HuH-7 (cell line): ENCODE measurements around the gene SMC1A.
"Not testable (repeated sequence)": the region's sequence is repeated elsewhere in the genome, so short reads cannot be mapped to it uniquely, and the experiment has no call there.

Source experiments
- DNase-seq: peaks from one replicate; pipeline ENCODE4 v3.0.0; 2011; ENCODE audit warnings: low spot score

The SMC1A gene

DNA sequence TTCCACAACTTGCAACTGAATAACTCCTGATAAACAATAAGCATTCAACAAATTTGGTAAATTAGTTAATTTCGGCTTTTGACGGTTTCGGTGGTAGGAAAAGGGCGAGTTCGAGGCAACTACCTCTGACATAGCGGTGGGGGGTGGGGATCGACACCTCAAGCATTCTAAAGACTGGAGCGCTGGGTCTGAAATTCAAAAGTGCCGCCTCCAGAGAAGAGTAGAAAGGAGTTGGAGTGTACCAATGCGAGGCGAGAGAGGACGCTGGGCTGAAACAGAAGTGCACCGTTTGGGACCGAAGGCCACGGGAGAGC lies 725 bp downstream of the SMC1A start:
- no peak for DNase-seq

DNA sequence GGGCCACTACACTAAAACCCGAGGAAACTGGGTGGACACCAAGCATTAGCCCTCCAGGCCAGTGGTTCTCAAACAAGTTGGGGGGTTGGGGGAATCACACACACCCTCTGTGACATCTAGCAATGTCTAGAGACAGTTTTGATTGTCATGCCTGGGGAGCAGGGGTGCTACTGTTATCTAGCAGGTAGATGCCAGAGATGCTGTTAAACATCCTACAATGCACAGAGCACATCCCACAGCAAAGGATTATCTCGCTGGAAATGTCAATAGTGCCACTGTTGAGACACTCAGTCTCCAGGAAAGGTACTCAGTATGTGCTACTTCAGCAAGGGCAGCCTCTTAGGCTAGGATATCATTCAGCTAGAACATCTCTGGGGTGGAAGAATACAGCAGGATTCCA lies 1.3 kb downstream of the SMC1A start:
- no peak for DNase-seq

DNA sequence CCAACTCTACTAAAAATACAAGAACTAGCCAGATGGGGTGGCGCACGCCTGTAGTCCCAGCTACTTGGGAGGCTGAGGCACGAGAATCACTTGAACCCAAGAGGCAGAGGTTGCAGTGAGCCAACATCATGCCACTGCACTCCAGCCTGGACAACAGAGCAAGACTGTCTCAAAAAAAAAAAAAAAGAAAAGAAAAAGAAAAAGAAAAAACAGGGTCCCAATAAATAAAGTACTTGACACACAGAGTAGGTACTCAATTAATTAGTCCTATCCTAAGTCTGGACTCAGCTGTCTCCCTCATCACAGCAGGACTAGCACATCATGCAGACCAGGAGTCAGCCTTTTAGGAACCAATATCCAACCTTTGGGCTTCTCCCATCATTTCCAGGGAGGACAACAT lies 2.1 kb downstream of the SMC1A start:
- not testable (repeated sequence) for DNase-seq

DNA sequence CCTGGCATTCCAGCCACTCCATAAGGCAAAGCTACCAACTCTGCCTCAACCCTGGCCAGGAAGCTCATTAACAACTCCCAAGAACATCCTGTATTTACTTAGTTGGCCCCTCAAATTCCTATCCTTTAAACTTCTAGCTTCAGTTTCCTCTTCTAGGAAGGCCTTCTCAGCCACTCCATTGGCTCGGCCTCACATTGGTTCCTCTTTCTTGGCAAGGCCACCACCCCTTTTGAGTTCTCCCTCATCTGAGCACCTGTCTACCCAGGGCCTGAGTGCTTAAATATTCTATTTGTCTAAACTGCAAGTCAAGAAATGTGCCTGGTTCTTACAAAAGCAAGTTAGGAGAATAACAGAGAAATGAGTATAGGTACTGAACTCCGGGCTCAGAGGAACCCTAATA lies 10.0 kb downstream of the SMC1A start:
- no peak for DNase-seq

DNA sequence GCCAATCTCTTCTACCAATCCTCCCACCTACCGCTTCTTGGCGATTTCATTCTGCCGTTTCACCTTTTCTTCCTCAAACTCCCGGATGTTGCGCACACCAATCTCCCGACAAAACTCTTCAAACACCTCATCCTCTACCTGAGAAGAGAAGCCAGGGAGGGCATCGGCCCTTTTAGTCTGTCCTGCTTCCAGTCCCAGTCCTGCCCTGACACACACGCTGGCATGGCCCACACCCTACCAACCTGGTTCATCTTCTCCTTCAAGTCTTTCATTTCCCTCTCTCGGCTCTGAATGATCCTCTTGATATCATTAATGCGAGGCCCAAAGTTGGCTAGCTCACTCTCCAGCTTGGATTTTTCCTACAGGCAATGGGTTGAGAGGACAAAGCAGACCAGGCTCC lies 18.9 kb downstream of the SMC1A start:
- no peak for DNase-seq

DNA sequence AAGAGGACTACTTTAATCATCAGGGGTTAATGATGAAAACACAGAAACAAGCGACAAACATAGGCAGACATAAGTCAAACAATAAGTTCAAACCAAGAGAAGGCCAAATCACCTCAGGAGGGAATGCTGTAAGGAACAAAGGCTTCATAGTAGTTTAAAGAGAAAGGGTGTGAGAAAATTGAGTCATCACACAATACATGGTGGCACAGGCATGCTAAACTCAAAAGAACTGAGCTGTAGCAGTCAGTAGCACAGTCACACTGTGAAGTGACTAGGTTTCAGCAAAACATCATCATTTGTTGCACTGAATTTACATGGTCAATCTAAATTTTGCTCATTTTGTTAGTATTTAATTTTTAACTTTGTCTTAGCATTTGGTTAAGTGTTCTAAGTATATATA lies 24.2 kb downstream of the SMC1A start:
- no peak for DNase-seq

DNA sequence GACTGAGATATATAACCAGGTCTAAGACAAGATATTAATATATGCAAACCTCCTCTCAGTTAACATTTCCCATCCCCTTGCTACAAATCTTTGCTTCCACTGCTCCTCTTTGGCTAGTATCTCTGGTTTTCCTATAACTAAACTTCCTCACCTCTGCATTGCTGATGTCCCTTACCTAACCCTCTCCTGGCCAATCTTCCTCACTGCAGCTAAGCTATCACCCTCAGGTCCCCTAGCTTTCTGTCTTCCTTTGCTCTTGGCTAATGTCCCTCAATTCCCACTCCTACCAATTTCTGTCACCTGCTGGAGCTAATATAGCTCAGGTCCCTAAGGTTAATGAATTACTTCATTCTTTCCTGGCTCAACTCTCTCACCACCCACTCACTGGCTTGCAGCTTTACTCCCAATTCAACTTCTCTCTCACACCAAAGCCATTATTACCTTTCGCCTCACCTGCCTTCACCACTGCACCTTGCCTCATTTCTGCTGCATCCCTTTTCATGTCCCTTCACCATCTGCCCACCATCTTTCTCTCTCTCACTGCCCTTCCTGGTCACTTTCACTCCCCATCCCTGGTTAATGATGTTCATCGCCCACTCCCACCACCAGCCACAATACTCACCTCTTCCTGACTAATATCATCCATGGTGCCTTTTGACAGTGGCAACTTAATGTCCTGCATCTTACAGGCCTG lies 26.7 kb downstream of the SMC1A start:
- DNase-seq, result no peak

DNA sequence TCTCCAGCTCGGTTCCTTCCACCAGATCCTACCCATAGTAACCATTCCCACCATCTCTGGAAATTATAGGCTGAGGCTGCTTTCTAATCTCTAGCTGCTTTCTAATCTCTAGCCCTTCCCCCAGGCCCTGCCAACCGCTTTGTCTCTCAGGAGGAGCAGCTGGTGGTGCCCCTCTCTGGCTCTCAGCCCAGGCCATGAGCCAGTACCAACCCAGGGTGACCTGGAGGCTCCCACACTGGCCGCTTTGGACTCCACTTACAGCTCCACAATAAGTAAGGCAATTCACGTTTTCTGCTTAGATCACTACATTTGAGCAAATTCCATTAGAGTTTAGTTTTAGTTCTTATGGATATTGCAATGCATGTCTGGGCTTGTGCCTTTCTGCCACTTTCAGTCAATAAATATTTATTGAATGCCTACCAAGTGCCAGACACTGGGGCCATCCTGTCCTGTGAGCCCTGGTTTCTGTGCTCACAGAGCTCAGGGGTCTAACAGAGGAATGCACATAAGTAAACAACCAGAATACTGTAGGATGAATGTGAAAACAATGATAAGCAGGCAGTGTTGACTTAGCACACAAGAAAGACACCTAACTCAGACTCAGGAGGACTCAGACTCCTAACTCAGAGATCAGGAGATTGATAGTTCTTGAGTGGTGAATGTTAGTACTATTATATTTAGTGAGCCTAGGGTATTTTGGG lies 38.9 kb downstream of the SMC1A start:
- DNase-seq, result no peak

DNA sequence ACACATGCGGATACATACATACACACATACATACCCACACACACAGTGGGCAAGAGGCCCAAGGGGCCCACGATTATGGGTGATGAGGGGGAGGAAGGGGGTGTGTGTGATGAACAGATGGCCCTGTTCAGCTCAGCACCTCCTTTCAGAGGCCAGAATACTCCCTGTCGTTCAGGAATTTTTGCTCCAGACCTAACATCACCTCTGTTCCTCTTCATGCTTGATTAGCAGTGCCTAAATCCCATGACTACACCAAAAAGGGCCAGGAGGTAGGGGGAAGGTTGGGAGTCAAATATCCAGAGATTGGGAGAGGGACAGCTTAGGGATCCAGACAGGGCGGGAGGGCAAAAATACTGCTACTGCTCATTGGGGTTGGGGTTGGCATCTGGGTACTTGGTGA lies 42.7 kb downstream of the SMC1A start:
- no peak for DNase-seq

DNA sequence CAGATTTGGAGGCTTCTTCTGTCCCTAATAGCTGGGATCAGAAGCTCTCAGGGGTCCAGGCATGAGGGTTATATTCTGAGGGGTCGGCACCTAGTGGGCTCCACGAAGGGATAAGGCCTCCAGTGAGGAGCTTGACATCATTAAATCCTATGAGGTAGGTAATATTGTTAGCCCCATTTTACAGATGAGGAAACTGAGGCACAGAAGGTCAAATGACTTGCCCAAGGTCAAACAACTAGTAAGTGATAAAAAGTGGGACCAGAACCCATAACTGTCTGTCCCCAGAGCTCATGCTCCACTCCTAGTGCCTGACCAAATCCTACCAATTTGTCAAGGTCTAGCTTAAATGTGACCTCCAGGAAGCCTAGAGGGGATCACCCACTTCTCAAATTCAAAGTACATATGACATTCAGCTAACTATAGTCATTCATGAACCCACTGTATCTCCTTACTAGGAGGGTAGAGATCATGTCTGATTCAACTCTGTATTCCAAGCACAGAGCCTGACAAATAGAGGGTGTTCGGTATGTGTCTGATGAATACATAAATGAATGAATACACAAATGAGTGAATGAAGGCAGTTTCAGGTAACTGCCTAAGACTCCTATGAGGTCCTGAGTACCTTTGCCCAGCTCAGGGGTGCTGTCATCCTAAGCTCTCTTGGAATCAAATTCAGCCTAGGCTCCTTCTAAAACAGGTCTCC lies 43.3 kb downstream of the SMC1A start:
- DNase-seq, result no peak

DNA sequence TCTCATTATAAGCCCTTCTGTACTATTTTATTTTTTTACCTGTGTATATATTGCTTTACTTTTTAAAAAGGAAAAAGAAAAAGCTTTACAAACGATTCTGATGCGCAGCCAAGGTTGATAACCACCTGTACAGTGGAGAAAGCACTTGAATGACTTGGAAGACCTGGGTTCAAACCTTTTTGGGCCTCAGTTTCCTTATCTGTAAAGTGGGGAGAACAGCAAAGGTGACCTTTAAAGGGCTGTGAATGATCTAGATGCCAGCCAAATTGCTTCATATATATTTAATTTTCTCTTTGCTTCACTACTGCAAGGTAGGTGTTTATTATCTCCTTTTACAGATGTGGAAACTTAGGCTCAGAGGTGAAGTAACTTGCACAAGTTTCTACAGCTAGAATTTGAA lies 45.0 kb downstream of the SMC1A start:
- DNase-seq, result no peak

DNA sequence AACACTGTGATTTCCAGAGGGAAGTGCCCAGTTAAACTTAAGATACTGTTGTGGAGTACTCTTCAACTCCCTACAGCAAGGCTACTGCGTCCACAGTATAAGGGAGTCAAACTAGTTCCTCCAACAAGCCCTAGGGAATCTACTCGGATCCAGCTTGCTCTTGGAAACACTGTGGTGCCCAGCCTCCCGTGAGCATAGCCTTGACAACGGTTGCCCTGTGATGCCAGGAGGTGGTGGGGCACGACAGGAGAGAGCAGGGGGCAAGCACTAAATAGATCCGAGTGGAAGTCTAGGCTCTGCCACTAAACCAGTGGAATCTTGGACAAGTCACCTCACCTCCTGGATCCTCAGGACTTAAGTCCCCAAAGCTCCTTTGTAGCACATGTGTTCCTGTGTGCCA lies 45.6 kb downstream of the SMC1A start:
- DNase-seq, result no peak

DNA sequence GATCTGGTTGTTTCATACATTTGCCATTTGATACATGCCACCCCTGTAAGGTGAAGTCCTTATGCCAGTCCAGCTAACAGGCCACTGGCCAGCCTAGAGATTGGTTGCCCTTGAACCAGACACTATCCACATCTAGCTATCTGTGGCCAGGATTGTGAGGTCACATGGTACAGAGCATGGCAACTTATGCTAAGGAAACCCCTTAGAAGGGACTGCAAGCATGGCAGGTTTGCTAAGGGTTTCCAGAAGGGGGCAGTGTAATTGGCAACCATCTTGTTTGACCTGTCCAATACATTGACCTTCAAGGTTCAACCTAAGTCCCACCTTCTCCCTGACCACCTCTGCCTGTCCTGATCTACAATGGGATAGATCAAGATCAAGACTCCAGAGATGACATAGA lies 47.5 kb downstream of the SMC1A start:
- DNase-seq, result no peak

DNA sequence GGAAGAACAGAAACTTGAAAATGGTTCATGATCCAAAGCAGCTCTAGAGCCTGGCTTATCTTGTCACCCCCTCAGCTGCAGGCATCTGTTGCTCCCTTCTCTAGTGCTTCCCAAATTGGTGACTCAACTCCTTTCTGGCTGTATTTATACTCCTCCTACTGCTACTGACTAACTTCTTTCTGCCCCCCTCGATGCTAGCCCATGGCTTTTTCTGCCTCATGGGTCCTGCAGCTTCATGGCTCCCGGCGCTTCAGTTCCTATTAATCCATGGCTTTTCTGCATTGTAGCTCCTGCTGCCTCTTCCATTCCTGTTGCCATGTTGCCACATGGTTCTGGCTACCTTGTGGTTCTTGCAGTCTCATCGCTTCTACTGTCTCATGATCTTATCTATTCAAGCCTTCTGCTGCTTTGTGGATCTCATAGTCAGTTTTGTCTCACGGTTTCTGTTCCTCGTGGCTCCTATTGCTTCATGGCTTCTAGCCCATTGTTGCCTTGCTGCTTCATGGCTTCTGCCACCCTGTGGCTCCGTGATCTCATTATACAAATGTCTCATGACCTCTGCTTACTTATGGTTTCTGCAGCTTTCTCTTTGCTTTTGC lies 48.1 kb downstream of the SMC1A start:
- no peak for DNase-seq

DNA sequence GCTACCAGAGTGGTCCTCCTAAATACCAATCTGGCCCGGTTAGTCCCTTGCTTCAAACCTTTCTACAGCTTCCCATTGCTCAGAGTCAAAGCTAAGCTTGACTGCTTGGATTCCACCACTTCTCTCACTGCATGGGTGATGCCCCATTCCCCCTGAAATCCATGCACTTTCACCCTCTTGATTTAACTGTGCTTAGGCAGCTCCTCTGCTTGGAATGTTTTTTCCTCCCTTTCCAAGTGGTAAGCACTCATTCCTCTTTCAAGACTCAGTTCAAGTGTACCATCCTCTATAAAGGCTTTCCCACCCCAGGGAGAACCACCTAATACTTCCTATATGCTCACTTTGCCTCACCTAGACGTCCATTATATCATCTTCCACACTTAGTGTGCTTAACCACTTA lies 49.1 kb downstream of the SMC1A start:
- DNase-seq, result no peak

DNA sequence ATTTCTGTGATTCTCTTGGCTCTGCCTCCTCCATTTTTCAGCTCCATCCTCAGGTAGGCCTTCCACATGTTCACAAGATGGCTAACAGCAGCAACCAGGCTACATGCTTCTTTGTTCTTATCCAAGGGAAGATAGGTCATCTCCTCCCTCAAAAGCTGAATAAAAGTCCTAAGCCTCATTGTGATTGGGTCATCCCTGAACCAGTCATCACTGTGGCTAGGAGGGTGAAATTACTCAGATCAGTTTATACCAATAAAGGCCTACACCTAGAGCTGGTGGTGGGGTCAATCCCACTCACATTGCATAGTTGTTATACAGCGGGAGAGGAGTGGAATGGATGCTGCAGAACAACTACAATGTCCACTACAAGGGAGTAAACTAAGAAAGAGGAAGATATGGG lies 56.0 kb downstream of the SMC1A start:
- DNase-seq, result not testable (repeated sequence)

DNA sequence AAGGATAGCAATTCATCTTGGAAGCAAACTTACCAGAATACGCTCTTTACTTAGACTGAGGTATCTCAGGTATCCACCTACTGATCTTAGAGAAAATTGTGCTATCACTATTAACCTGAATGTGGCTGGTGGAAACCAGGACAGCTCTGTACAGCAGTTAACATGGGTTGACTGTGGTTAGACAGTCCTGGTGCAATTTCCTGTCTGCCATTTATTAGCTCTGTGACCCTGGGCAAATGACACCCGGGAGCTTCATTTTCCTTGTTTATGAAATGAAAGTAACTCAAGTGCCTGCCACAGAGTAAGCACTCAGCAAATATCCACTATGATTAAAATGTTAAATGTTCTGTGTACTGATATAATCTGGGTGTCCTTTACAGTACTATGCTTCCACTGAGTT lies 60.0 kb downstream of the SMC1A start:
- DNase-seq, result no peak

DNA sequence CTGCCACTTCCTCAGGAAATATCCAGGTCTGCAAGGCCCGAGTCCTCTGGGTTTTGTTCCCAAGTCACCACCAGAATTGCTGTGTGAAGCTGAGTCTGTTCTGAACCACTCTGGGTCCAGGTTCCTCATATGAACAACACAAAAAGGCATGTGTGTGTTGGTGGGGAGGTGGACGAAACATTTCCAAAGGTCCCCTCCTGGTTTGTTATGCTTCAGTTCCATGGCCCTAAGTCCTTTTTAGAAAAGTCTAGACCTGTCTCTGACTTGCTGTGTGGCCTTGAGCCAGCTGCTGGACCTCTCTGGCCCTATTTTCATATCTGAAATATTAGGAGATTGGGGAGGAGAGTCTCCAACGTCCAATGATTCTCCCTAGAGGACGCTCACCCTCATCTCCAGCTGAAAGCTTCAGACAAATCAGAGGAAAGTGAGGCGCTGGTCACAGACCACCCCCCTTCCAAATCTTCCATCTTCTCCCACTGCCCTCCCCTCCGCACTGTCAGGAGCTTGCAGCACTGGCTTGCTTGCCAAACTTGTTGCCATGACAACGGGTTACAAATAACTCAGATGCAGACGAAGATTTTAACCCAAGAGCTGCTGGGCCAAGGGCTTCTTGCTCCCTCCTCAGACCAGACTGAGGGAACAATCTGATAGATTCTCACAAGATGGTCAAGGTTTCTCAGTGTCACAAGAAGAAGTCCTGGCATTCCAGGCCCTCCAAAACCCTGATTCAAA lies 64.5 kb downstream of the SMC1A start:
- DNase-seq, result no peak

DNA sequence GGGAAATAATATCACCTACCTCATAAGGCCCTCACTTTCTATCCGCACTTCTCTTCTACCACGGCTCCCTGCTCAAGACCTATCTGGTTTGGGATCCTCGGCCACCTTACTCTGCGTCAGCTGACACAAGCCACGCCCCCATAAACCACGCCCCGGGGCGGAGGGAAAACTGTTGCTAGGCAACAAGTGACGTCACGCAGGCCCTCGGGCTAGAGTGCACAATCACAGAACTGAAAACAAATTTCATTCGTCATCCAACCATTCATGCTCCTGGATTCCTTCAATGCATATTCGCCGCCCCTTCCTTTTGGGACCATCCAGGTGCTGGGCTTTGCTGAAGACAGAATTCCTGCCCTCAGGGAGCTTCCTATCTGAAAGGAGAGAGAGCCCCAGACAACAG lies 66.3 kb downstream of the SMC1A start:
- no peak for DNase-seq

DNA sequence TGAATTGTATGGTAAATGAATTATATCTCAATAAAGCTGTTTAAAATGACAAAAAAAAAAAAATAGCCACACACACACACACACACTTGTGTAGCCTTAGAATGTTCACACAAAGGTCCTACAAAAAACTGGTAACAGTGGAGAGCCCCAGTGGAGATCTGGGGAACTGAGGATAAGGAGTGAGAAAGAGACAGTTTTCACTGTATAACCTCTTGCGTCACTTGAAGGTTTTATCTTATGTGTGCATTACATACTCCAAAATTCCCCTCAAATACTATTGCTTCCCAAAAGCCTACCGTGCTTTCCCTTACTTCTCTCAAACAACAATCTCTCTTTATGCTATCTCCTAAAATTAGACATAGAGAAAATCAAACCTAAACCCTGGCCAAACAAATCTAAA lies 67.8 kb downstream of the SMC1A start:
- DNase-seq, result peak; percentile 7

DNA sequence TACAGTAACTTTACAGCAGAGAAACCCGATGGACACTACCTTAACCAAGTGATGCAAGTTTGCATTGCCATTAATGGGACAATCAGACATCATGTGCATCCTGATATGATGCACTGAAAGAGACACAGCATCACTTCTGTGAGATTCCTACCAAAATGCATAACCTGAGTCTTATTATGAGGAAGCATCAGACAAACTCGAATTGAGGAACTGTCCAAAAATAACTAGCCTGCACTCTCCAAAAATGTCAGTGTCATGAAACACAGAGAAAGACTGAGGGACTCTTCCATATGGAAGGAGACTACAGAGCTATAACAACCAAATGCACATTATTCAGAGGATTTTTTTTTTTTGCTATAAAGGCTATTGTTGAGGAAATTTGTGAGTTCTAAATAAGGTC lies 74.5 kb downstream of the SMC1A start:
- no peak for DNase-seq

DNA sequence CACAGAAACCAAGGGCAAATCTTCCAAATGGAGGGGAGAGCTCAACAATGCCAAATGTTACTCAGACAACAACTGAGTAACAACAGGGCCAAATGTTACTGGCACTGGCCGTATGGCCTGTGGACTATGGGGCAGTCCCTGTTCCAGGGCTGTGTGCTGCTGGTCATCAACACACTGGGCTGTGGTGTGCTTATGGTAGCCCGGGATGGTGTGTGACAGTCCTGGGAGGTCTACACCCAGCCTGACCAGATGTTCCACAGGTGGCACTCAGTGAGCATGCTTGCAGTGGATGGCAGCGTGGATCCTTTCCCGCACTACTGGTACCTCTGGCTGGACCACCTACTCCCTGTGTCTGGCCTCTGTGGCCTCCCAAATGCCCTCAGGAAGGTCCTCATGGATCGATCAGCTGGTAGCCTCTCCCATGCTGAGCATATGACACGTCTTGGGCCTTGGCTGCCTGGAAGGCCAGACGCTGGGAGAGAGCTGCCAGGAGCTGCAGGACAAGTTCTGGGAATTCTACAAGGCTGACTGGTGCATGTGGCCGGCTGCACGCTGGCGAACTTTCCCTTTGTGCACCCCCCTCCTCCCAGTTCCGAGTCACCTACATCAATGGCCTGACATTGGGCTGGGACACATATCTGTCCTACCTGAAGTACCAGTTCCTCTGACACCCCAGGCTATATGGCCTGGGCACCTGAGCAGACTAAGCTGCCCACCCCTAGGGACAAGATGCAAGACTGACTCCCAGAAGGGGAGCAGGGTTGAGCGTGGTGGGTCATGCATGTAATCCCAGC lies 81.4 kb downstream of the SMC1A start:
- no peak for DNase-seq
